ENCODE results near the gene FAM169A.
"Not testable (repeated sequence)": the region's sequence is repeated elsewhere in the genome, so short reads cannot be mapped to it uniquely, and the experiment has no call there.

Gene FAM169A

GRCh38 chr5:74865804-74866595 lies at the start of gene FAM169A:
FAM169A (minus strand) TSS chr5:74866387; CDS start chr5:74841676, 24,711 bp downstream.
- peak; percentile 59 to 70 for DNase-seq

- DNase-seq, result no peak
Measured at GRCh38 chr5:74915488-74915887, 49.3 kb upstream of the FAM169A start.

GRCh38 chr5:74911421-74911820 lies 45.2 kb upstream of the FAM169A start:
- DNase-seq, result not testable (repeated sequence)

GRCh38 chr5:74909888-74910287 lies 43.7 kb upstream of the FAM169A start:
- DNase-seq, result not testable (repeated sequence)

GRCh38 chr5:74908237-74908636 lies 42.0 kb upstream of the FAM169A start:
- not testable (repeated sequence) for DNase-seq

GRCh38 chr5:74904713-74905112 lies 38.5 kb upstream of the FAM169A start:
- DNase-seq, result not testable (repeated sequence)

- peak; percentile 24 to 34 for DNase-seq
Measured at GRCh38 chr5:74903165-74903787, 37.1 kb upstream of the FAM169A start.

GRCh38 chr5:74897049-74897448 lies 30.9 kb upstream of the FAM169A start:
- no peak for DNase-seq

GRCh38 chr5:74895906-74896305 lies 29.7 kb upstream of the FAM169A start:
- no peak for DNase-seq

- no peak for DNase-seq
Measured at GRCh38 chr5:74894351-74894750, 28.2 kb upstream of the FAM169A start.

- DNase-seq, result no peak
Measured at GRCh38 chr5:74892921-74893320, 26.7 kb upstream of the FAM169A start.

GRCh38 chr5:74889523-74890105 lies 23.4 kb upstream of the FAM169A start:
- DNase-seq, result no peak

- no peak for DNase-seq
Measured at GRCh38 chr5:74888117-74888516, 21.9 kb upstream of the FAM169A start.

GRCh38 chr5:74885170-74885569 lies 19.0 kb upstream of the FAM169A start:
- no peak for DNase-seq

GRCh38 chr5:74882379-74883134 lies 16.4 kb upstream of the FAM169A start:
- DNase-seq, result not testable (repeated sequence)

- DNase-seq, result no peak
Measured at GRCh38 chr5:74877624-74878304, 11.6 kb upstream of the FAM169A start.

GRCh38 chr5:74875994-74876791 lies 10.0 kb upstream of the FAM169A start:
- no peak for DNase-seq

GRCh38 chr5:74873525-74874249 lies 7.5 kb upstream of the FAM169A start:
- no peak for DNase-seq

- DNase-seq, result no peak
Measured at GRCh38 chr5:74870299-74871067, 4.3 kb upstream of the FAM169A start.

- DNase-seq, result not testable (repeated sequence)
Measured at GRCh38 chr5:74869414-74869813, 3.2 kb upstream of the FAM169A start.

All from activated T-cell treated with anti-CD3 and anti-CD28 coated beads, Interleukin-2, amount 50 U/mL, for 48 hours (primary cell).